Prostate gland (tissue), 2 donors: ENCODE data around the gene USP47. TPM values are rescaled to one million over a fixed set of nuclear protein-coding genes. Genes with fewer than 3 reads are reported as not detected.

Experiments
- DNase-seq: peaks from one replicate; pipeline ENCODE4 v3.0.0-alpha.2; 2019; ENCODE audit warnings: low spot score
- H3K27ac ChIP-seq, 2 donors: fragments of 200-600 bp; sonication (generic); 2 replicates each; pipeline ENCODE4 v1.5.1; 2017 to 2019
- H3K27me3 ChIP-seq: fragments of 200-600 bp; sonication (generic); replicated peaks from 2 replicates; pipeline ENCODE4 v1.5.1; 2019; ENCODE audit not compliant: insufficient read depth
- H3K36me3 ChIP-seq, 2 donors: fragments of 200-600 bp; sonication (generic); 1 replicate in 1 of 2; 2 replicates in 1 of 2; pipeline versions ENCODE4 v1.5.1 to v1.8.1; 2017 to 2019
- H3K4me1 ChIP-seq: fragments of 200-600 bp; sonication (generic); replicated peaks from 2 replicates; pipeline ENCODE4 v1.5.1; 2019
- H3K4me3 ChIP-seq, 2 donors: fragments of 200-600 bp; sonication (generic); 2 replicates each; pipeline ENCODE4 v1.5.1; 2017 to 2019
- H3K9me3 ChIP-seq: fragments of 200-600 bp; sonication (generic); 2 replicates; pipeline ENCODE4 v1.5.1; 2017
- POLR2A ChIP-seq: fragments of 450-650 bp; IDR thresholded peaks from one replicate; pipeline ENCODE4 v1.6.1; 2016; ENCODE audit warnings: antibody characterized with exemption, mild to moderate bottlenecking
- POLR2AphosphoS5 ChIP-seq: sonication (generic); formaldehyde crosslinking; IDR thresholded peaks from one replicate; pipeline ENCODE4 v1.6.1; 2017; ENCODE audit warnings: antibody characterized with exemption
- WGBS: methylation state at CpG from one replicate; pipeline ENCODE4 v1.1.5; 2018; 5-methylcytosine and 5-hydroxymethylcytosine counted together
- intact Hi-C: fragments of 100-400 bp; cut with DNase I; formaldehyde crosslinking; loops from one replicate; pipeline ENCODE4 v1.14.2; 2022
- total RNA-seq, 2 donors: library from RNA; depleted of rRNA; stranded (reverse); fragments of >200 nt; gene quantifications; one replicate each; pipeline ENCODE4 v1.1.0, GENCODE V29; 2016
- TF ChIP-seq, protein P1 (sequence below), 4 experiments: fragments of 200-600 bp in 2 of 4; fragments of 450-650 bp in 2 of 4; sonication (generic) in 2 of 4; IDR thresholded peaks; 1 replicate in 3 of 4; 2 replicates in 1 of 4; pipeline ENCODE4 v1.5.1; 2016 to 2019; ENCODE audit warnings: antibody characterized with exemption in 4 of 4, mild to moderate bottlenecking in 2 of 4, moderate library complexity in 2 of 4

Gene USP47
- total RNA-seq, 2 donors from 2014 or later = 58.4 to 76.6 TPM

GRCh38 chr11:11966354-11966741, 124.6 kb downstream of the USP47 start:
- TF ChIP-seq POLR2A = no peak
- TF ChIP-seq, protein P1, sequence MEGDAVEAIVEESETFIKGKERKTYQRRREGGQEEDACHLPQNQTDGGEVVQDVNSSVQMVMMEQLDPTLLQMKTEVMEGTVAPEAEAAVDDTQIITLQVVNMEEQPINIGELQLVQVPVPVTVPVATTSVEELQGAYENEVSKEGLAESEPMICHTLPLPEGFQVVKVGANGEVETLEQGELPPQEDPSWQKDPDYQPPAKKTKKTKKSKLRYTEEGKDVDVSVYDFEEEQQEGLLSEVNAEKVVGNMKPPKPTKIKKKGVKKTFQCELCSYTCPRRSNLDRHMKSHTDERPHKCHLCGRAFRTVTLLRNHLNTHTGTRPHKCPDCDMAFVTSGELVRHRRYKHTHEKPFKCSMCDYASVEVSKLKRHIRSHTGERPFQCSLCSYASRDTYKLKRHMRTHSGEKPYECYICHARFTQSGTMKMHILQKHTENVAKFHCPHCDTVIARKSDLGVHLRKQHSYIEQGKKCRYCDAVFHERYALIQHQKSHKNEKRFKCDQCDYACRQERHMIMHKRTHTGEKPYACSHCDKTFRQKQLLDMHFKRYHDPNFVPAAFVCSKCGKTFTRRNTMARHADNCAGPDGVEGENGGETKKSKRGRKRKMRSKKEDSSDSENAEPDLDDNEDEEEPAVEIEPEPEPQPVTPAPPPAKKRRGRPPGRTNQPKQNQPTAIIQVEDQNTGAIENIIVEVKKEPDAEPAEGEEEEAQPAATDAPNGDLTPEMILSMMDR (IDR thresholded peaks at IDR 0.05) = no peak
- TF ChIP-seq POLR2AphosphoS5 = no peak
- H3K27ac ChIP-seq = no peak overlapping the region
- no peaks in the 10 kb centered on the region for H3K36me3 ChIP-seq
- intact Hi-C loops = no loop called here
- no peaks in the 10 kb centered on the region for H3K9me3 ChIP-seq
- WGBS = 92% methylated on average over 7 of the region's 7 CpGs
- H3K4me1 ChIP-seq = no peaks in the 10 kb centered on the region
- peak; percentile 1 for DNase-seq
- H3K27me3 ChIP-seq = no peaks in the 10 kb centered on the region
- no peak overlapping the region for H3K4me3 ChIP-seq

DNA sequence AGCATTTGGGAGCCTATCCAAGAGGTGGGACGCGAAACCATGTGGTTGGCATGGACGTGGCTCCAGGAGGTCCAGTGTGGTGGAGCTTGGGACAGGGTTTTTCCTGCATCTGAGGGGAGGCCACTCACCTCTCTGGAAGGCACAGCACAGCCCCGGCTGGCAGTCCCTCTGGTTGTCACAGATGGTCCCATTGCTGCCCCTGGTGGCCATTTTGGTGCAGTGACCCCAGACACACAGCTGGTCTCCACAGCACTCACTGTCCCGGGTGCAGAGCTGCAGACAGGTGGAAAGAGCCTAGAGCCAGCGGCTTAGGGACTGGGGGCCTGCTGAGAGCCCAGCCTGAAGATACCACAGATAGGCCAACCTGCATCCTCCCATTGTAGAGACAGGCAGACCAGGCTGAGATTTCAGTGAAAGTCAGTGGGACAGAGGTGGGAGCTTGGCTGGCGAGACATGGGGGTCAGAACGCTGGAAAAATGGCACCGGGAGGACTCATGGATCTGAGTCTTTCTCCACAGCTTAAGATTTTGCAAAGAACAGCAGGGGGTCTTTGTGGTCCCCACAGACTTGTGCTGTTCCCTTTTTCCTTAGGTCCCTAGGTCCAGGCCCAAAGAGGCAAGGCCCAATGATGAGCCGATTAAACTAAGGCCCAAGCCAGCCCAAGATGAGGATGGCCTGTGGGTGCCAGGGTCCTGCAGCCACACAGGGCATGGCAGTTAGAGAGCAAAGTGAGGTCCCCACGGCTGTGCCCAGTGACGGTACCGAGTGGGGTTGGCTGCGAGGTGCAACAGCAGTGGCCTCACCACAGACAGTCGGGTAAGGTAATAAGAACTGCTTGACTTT, 125.3 kb downstream of the USP47 start:
- DNase-seq = peak; percentile 33

DNA sequence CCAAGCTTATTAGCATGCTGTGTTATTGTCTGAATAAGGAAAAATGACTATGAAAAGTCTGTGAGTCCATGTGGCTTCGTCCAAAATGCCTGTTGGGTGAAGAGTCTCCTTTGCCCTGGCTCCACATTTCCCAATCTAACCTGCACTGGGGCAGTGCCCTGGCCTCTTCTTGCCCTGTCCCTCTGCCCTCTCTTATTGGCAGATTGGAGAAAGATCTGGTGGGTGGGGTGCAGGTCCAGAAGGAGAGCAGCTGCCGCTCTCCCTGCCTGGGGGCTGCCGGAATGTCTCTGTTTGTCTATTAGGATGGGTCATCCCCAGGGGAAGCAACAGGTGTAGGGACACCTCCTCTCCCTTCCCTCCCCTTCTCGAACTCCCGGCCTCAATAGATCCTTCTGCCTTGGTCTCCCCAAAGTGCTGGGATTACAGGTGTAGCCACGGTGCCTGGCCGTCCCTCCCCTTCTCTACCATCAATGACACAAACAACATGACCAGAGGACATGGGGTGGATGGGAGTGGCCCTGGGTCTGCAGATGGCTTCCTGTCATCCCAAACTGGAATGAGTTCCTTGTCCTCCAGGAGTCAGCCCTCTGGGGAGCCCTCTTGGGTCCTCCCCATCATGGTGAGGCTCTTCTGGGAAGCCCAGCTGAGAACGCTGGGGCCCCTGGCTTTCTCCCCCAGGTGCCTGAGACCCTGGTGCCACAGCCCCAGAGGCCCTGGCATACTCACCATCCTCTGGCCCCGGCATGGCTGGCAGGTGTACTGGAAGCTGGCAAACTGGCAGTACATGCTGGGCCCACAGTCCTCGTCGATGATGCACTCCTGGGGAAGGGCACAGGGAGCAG, 126.1 kb downstream of the USP47 start:
- Histone ChIP-seq H3K27me3 (no peaks in the 10 kb centered on the region), H3K27ac (no peak overlapping the region), H3K4me3 (no peak overlapping the region), H3K9me3 (no peaks in the 10 kb centered on the region), H3K4me1 (no peaks in the 10 kb centered on the region), H3K36me3 (no peaks in the 10 kb centered on the region)
- no peak for DNase-seq
- TF ChIP-seq, protein P1 (IDR thresholded peaks at IDR 0.05) = no peak
- TF ChIP-seq POLR2A = no peak
- TF ChIP-seq POLR2AphosphoS5 = no peak
- intact Hi-C loops = no loop called here
- WGBS = 96% methylated on average over 11 of the region's 11 CpGs

More for the DNA sequence above, 125.3 kb downstream of the USP47 start:
- no peak overlapping the region for H3K4me3 ChIP-seq
- no peak for TF ChIP-seq POLR2A
- TF ChIP-seq, protein P1 (IDR thresholded peaks at IDR 0.05) = peak; percentile 22 to 66 (median 46)
- H3K4me1 ChIP-seq = no peaks in the 10 kb centered on the region
- WGBS = 73% methylated on average over 15 of the region's 15 CpGs
- H3K9me3 ChIP-seq = no peaks in the 10 kb centered on the region
- no peaks in the 10 kb centered on the region for H3K27me3 ChIP-seq
- H3K27ac ChIP-seq = no peak overlapping the region
- H3K36me3 ChIP-seq = no peaks in the 10 kb centered on the region
- intact Hi-C loops = no loop called here

- Histone ChIP-seq H3K36me3 (no peaks in the 10 kb centered on the region), H3K9me3 (no peaks in the 10 kb centered on the region), H3K27me3 (no peaks in the 10 kb centered on the region), H3K4me3 (no peak overlapping the region), H3K4me1 (no peaks in the 10 kb centered on the region), H3K27ac (no peak overlapping the region)
- DNase-seq = no peak
- intact Hi-C loops = no loop called here
- TF ChIP-seq, protein P1 (IDR thresholded peaks at IDR 0.05) = no peak
- no peak for TF ChIP-seq POLR2AphosphoS5
- no peak for TF ChIP-seq POLR2A
- 76% methylated on average over 11 of the region's 11 CpGs for WGBS
Measured at GRCh38 chr11:11968511-11969280, 126.9 kb downstream of the USP47 start.
